SK-N-SH (cell line): ENCODE results near the gene FAM124A. TPM values are rescaled to one million over a fixed set of nuclear protein-coding genes. Genes with fewer than 3 reads are reported as not detected.

Experiments used
- CTCF ChIA-PET: fragments of 300-600, 350-600 bp; formaldehyde crosslinking; extraction: SDS; loops from one replicate; lab custom pipeline; 2021; lab: Yijun Ruan, JAX
- POLR2A ChIA-PET: fragments of 350-600 bp; sonication (Branson Sonifier 250); formaldehyde crosslinking; extraction: SDS; loops from one replicate; lab custom pipeline; 2020; ENCODE audit warnings: antibody characterized with exemption, inconsistent platforms; lab: Yijun Ruan, JAX
- DNase-seq: peaks from one replicate; pipeline ENCODE4 v3.0.0; 2012
- H2AFZ ChIP-seq: fragments of 200-600 bp; sonication (generic); 2 replicates; pipeline ENCODE4 v1.8.1; 2016; ENCODE audit warnings: antibody characterized with exemption, mild to moderate bottlenecking, low read depth
- H3F3A ChIP-seq: fragments of 200-600 bp; sonication (generic); replicated peaks from 2 replicates; pipeline ENCODE3; 2016; ENCODE audit warnings: antibody characterized with exemption, mild to moderate bottlenecking; ENCODE audit not compliant: insufficient read depth
- H3K27ac ChIP-seq, 2 experiments: fragments of 200-500 bp in 1 of 2; fragments of 200-600 bp in 1 of 2; sonication (Bioruptor generic) in 1 of 2; sonication (generic), shearing (Covaris generic) in 1 of 2; 2 replicates each; pipeline versions ENCODE4 v1.5.1 to v1.6.1; 2014 to 2016; ENCODE audit warnings: low read depth in 2 of 2, inconsistent platforms in 1 of 2, low read length in 1 of 2, mild to moderate bottlenecking in 1 of 2, mixed read lengths in 1 of 2
- H3K27me3 ChIP-seq: fragments of 200-600 bp; sonication (generic), shearing (Covaris generic); 2 replicates; pipeline ENCODE4 v1.6.1; 2016; ENCODE audit warnings: mixed run types; ENCODE audit not compliant: insufficient read depth
- H3K36me3 ChIP-seq, 2 experiments: fragments of 200-500 bp in 1 of 2; fragments of 200-600 bp in 1 of 2; sonication (Bioruptor generic) in 1 of 2; sonication (generic) in 1 of 2; replicated peaks in 1 of 2; 2 replicates each; pipeline versions ENCODE3 to v1.5.1; 2014 to 2016; ENCODE audit warnings: low read length in 1 of 2, mild to moderate bottlenecking in 1 of 2; ENCODE audit not compliant: insufficient read depth in 2 of 2, control insufficient read depth in 1 of 2
- H3K4me1 ChIP-seq, 2 experiments: fragments of 200-500 bp in 1 of 2; fragments of 200-600 bp in 1 of 2; sonication (Bioruptor generic) in 1 of 2; sonication (generic), shearing (Covaris generic) in 1 of 2; 2 replicates each; pipeline versions ENCODE4 v1.5.1 to v1.6.1; 2014 to 2016; ENCODE audit warnings: low read depth in 1 of 2, low read length in 1 of 2, mixed run types in 1 of 2; ENCODE audit not compliant: insufficient read depth in 2 of 2, control insufficient read depth in 1 of 2
- H3K4me2 ChIP-seq: fragments of 200-600 bp; sonication (generic), shearing (Covaris generic); 2 replicates; pipeline ENCODE4 v1.6.1; 2017; ENCODE audit warnings: mixed run types
- H3K4me3 ChIP-seq, 2 experiments: fragments of 200-500 bp in 1 of 2; fragments of 200-600 bp in 1 of 2; sonication (Bioruptor generic) in 1 of 2; sonication (generic), shearing (Covaris generic) in 1 of 2; 2 replicates each; pipeline versions ENCODE4 v1.5.1 to v1.8.1; 2014 to 2016; ENCODE audit warnings: low read depth in 2 of 2, inconsistent platforms in 1 of 2, low read length in 1 of 2, mild to moderate bottlenecking in 1 of 2, mixed read lengths in 1 of 2, moderate library complexity in 1 of 2
- H3K79me2 ChIP-seq: fragments of 200-600 bp; sonication (generic); 2 replicates; pipeline ENCODE4 v1.8.1; 2017; ENCODE audit warnings: mild to moderate bottlenecking; ENCODE audit not compliant: insufficient read depth
- H3K9ac ChIP-seq: fragments of 200-600 bp; sonication (generic); 2 replicates; pipeline ENCODE4 v1.6.1; 2017; ENCODE audit warnings: mixed run types
- H3K9me2 ChIP-seq: fragments of 200-600 bp; sonication (generic); 2 replicates; pipeline ENCODE4 v1.6.1; 2017; ENCODE audit warnings: mixed run types
- H3K9me3 ChIP-seq: fragments of 200-600 bp; sonication (generic); 2 replicates; pipeline ENCODE4 v1.6.1; 2017; ENCODE audit warnings: mixed run types, mild to moderate bottlenecking, moderate library complexity
- H4K20me1 ChIP-seq: fragments of 200-600 bp; sonication (generic); 2 replicates; pipeline ENCODE4 v1.6.1; 2017; ENCODE audit warnings: mild to moderate bottlenecking, mixed run types; ENCODE audit not compliant: insufficient read depth
- CHD2 ChIP-seq: fragments of 150-350 bp; IDR thresholded peaks from 2 replicates; pipeline ENCODE4 v1.6.1; 2018; ENCODE audit warnings: low read length; ENCODE audit not compliant: partially characterized antibody
- CTCF ChIP-seq: fragments of 200-600 bp; sonication (generic); IDR thresholded peaks from 2 replicates; pipeline ENCODE4 v1.6.1; 2017; ENCODE audit warnings: antibody characterized with exemption, mild to moderate bottlenecking, moderate library complexity
- EP300 ChIP-seq, 2 experiments: IDR thresholded peaks; 2 replicates each; pipeline versions ENCODE4 v1.4.0 to v1.6.1; 2012; ENCODE audit warnings: borderline replicate concordance in 1 of 2, low read depth in 1 of 2, low read length in 1 of 2
- FOSL2 ChIP-seq: IDR thresholded peaks from 2 replicates; pipeline ENCODE4 v1.4.0; 2012; ENCODE audit warnings: low read depth, mild to moderate bottlenecking, moderate library complexity, borderline replicate concordance
- FOXJ3 ChIP-seq: sonication (generic); formaldehyde crosslinking; IDR thresholded peaks from 2 replicates; pipeline ENCODE4 v1.5.1; 2020; ENCODE audit warnings: mild to moderate bottlenecking, missing genetic modification reagents
- FOXM1 ChIP-seq: IDR thresholded peaks from 2 replicates; pipeline ENCODE4 v1.4.0; 2012; ENCODE audit warnings: low read depth, mild to moderate bottlenecking
- GATA2 ChIP-seq: sonication (generic); formaldehyde crosslinking; IDR thresholded peaks from 2 replicates; pipeline ENCODE4 v1.5.0; 2020; ENCODE audit warnings: mild to moderate bottlenecking, missing genetic modification reagents
- JUND ChIP-seq: IDR thresholded peaks from 2 replicates; pipeline ENCODE4 v1.4.0; 2012
- MEF2A ChIP-seq: IDR thresholded peaks from 2 replicates; pipeline ENCODE4 v1.4.0; 2012; ENCODE audit warnings: low read depth, borderline replicate concordance
- MXI1 ChIP-seq: IDR thresholded peaks from 2 replicates; pipeline ENCODE4 v1.6.1; 2012; ENCODE audit warnings: mild to moderate bottlenecking, low read depth, low read length, improper control_type of control experiment
- REST ChIP-seq: IDR thresholded peaks from 2 replicates; pipeline ENCODE4 v1.6.1; 2012; ENCODE audit warnings: mild to moderate bottlenecking, low read depth, low read length, moderate library complexity
- SIN3A ChIP-seq: IDR thresholded peaks from 2 replicates; pipeline ENCODE4 v1.6.1; 2012; ENCODE audit warnings: low read depth, mild to moderate bottlenecking, low read length, moderate library complexity, borderline replicate concordance
- TEAD4 ChIP-seq: IDR thresholded peaks from 2 replicates; pipeline ENCODE4 v1.4.0; 2012; ENCODE audit warnings: mild to moderate bottlenecking, borderline replicate concordance; ENCODE audit not compliant: insufficient read depth
- USF1 ChIP-seq: IDR thresholded peaks from 2 replicates; pipeline ENCODE4 v1.4.0; 2012; ENCODE audit warnings: low read depth, borderline replicate concordance
- USF2 ChIP-seq: fragments of 150-350 bp; IDR thresholded peaks from 2 replicates; pipeline ENCODE4 v1.6.1; 2017; ENCODE audit warnings: antibody characterized with exemption, low read length, low read depth, borderline replicate concordance
- YY1 ChIP-seq: IDR thresholded peaks from 2 replicates; pipeline ENCODE4 v1.4.0; 2012; ENCODE audit warnings: low read depth, mild to moderate bottlenecking
- WGBS: methylation state at CpG from one replicate; pipeline ENCODE4 v1.1.6; 2017; ENCODE audit warnings: low lambda C conversion rate; 5-methylcytosine and 5-hydroxymethylcytosine counted together
- polyA plus RNA-seq, 3 experiments: library from polyadenylated mRNA; depleted of rRNA; stranded (reverse); fragments of >200 nt; gene quantifications; 2 replicates each; pipeline ENCODE4 v1.2.3, GENCODE V29; 2012

FAM124A gene
- polyA plus RNA-seq, 1 of the 3 experiments (the other 2 are of a cell fraction) = 1.5 TPM

- Histone ChIP-seq H3K4me3 (no peak overlapping the region), H3K4me1 (peaks cover 0 to 18% of the 10 kb centered on the region in 2 experiments; a peak in 1 of 4 replicates), H3K9me3 (no peaks in the 10 kb centered on the region), H3K9ac (no peak overlapping the region), H3K36me3 (no peaks in the 10 kb centered on the region), H3K4me2 (no peak overlapping the region), H3K9me2 (no peaks in the 10 kb centered on the region), H2AFZ (no peak overlapping the region), H4K20me1 (no peaks in the 10 kb centered on the region), H3K79me2 (no peaks in the 10 kb centered on the region), H3K27ac (no peak overlapping the region), H3K27me3 (no peaks in the 10 kb centered on the region), H3F3A (no peaks in the 10 kb centered on the region)
- no peak for TF ChIP-seq EP300 (IDR thresholded peaks at IDR 0.05; ENCODE audit: borderline replicate concordance in 1 of 2, low read depth in 1 of 2, low read length in 1 of 2)
- no peak for TF ChIP-seq GATA2 (CRISPR knock-in tag)
- TF ChIP-seq CTCF = no peak
- TF ChIP-seq MEF2A = no peak
- no peak for TF ChIP-seq TEAD4
- no peak for TF ChIP-seq YY1
- no peak for TF ChIP-seq USF1
- TF ChIP-seq FOXM1 = no peak
- no peak for TF ChIP-seq CHD2
- no peak for TF ChIP-seq JUND
- no peak for TF ChIP-seq FOSL2
- no peak for TF ChIP-seq SIN3A
- TF ChIP-seq REST = no peak
- TF ChIP-seq USF2 = no peak
- TF ChIP-seq FOXJ3 (CRISPR knock-in tag) = no peak
- no peak for TF ChIP-seq MXI1
- ChIA-PET POLR2A (no interaction called here), CTCF (interaction anchor here (1.3 to 2.1 kb wide), 2 partner anchors 22 to 27 kb away, joined by 4 to 8 read pairs; no protein-coding TSS in a partner anchor)
- WGBS = 85% methylated on average over 21 of the region's 27 CpGs
- DNase-seq = no peak
These were observed 36.7 kb downstream of the FAM124A start for GRCh38 chr13:51258612-51259548.
